DOHH2 (cell line): Measurements from ENCODE around the gene SLC6A6.

Experiments used
- CTCF ChIP-seq: fragments of 200-600 bp; sonication (generic); IDR thresholded peaks from one replicate; pipeline ENCODE4 v1.5.1; 2014; ENCODE audit warnings: antibody characterized with exemption, mild to moderate bottlenecking, low read depth, low read length; ENCODE audit not compliant: poor library complexity, severe bottlenecking
- EZH2phosphoT487 ChIP-seq: fragments of 200-600 bp; sonication (generic); IDR thresholded peaks from 2 replicates; pipeline ENCODE4 v1.6.1; 2017; ENCODE audit warnings: borderline replicate concordance, mild to moderate bottlenecking, antibody characterized with exemption, low read length, moderate library complexity, mixed read lengths

- TF ChIP-seq CTCF: no peak
- TF ChIP-seq EZH2phosphoT487: no peak
Measured at GRCh38 chr3:14453876-14454638, 51.7 kb downstream of the SLC6A6 start.
